ENCODE data around the gene WWC2.

GRCh38 chr4:183291070-183291469 is 192.0 kb downstream of the WWC2 start:
- no peak for TF ChIP-seq CTCF (IDR thresholded peaks at IDR 0.05; ENCODE audit: insufficient read depth, low read length)
- TF ChIP-seq SPI1 (IDR thresholded peaks at IDR 0.05; ENCODE audit: borderline replicate concordance, low read depth) = no peak
- TF ChIP-seq GABPA (IDR thresholded peaks at IDR 0.05; ENCODE audit: low read depth) = no peak
- no peak for TF ChIP-seq POLR2AphosphoS5 (IDR thresholded peaks at IDR 0.05; ENCODE audit: low read depth)

Data from HL-60 (cell line).